GM18951 (cell line): ENCODE data around the gene MAP3K12.

Experiments
- POLR2A ChIP-seq: IDR thresholded peaks from 4 replicates; pipeline ENCODE4 v1.6.1; 2011; ENCODE audit warnings: mild to moderate bottlenecking; ENCODE audit not compliant: insufficient read length, insufficient read depth; ENCODE audit errors: extremely low read depth
- in situ Hi-C: fragments of 300-500 bp; cut with MboI; formaldehyde crosslinking; loops from one replicate; pipeline ENCODE4 v1.12.0; 2022; ENCODE audit warnings: low sequenced_read_pairs, mixed read lengths, inconsistent platforms; ENCODE audit not compliant: unreplicated experiment

Gene MAP3K12, protein sequence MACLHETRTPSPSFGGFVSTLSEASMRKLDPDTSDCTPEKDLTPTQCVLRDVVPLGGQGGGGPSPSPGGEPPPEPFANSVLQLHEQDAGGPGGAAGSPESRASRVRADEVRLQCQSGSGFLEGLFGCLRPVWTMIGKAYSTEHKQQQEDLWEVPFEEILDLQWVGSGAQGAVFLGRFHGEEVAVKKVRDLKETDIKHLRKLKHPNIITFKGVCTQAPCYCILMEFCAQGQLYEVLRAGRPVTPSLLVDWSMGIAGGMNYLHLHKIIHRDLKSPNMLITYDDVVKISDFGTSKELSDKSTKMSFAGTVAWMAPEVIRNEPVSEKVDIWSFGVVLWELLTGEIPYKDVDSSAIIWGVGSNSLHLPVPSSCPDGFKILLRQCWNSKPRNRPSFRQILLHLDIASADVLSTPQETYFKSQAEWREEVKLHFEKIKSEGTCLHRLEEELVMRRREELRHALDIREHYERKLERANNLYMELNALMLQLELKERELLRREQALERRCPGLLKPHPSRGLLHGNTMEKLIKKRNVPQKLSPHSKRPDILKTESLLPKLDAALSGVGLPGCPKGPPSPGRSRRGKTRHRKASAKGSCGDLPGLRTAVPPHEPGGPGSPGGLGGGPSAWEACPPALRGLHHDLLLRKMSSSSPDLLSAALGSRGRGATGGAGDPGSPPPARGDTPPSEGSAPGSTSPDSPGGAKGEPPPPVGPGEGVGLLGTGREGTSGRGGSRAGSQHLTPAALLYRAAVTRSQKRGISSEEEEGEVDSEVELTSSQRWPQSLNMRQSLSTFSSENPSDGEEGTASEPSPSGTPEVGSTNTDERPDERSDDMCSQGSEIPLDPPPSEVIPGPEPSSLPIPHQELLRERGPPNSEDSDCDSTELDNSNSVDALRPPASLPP

DNA sequence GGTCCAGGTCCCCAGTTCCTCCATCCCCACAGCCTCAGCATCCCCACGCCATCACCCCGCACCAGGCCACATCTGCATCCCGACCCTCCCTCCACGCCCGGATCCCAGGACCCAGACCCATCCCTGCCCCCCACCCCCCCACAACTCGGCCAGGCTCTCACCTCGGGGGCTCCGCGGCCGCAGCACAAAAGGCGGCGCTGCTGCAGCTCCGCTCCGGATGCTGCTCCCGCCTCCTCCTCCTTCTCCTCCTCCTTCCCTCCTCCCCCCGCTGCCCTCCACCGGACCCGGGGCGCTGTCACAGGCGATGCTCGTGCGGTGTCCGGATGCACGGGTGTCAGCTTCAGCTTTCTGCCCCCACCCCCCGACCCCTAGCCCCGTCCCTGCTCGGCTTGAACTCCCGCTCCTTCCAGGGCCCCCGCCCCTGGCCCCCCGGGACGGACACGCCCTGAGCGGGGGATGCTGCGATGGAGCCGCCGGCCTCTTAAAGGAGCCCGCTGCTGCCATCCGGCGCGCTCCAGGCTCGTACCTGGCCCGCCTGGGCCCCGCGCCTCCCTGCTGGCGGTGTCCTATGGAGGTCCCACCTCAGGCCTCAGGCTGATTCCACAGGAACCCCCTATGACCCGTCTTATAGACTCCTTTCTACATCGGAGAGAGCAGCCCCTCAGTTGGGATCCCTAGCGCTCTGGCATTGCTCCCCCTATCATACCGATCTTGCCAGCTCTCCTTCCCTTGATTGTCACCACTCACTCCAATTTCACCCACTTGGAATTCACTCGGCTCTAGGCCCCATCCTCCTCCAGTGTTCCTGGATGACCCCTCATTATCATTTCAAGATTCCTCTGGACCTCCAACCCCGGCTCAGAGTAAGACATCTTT lies at the start of gene MAP3K12:
TSS of gene MAP3K12 (minus strand) at position 193 of the 876 bp plus-strand sequence. CDS start 12,067 bp downstream, outside the sequence.
- in situ Hi-C loops: no loop called here
- peak; percentile 55 for TF ChIP-seq POLR2A

DNA sequence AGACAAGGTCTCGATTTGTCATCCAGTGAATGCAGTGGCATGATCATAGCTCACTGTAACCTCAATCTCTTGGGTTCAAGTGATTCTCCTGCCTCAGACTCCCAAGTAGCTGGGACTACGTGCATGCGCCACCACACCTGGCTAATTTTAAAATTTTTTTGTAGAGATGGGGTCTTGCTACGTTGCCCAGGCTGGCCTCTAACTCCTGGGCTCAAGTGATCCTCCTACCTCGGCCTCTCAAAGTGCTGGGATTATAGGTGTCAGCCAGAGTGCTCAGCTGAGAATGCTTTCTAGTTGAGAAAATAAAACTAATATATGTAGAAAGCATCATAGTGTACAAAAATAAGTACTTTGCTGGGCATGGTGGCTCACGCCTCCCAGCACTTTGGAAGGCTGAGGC lies 49.1 kb upstream of the MAP3K12 start:
- in situ Hi-C loops: loop anchor here (5.0 to 10.0 kb wide), 2 partner anchors 129 to 196 kb away; partner anchors contain the start of gene ATP5MC2

DNA sequence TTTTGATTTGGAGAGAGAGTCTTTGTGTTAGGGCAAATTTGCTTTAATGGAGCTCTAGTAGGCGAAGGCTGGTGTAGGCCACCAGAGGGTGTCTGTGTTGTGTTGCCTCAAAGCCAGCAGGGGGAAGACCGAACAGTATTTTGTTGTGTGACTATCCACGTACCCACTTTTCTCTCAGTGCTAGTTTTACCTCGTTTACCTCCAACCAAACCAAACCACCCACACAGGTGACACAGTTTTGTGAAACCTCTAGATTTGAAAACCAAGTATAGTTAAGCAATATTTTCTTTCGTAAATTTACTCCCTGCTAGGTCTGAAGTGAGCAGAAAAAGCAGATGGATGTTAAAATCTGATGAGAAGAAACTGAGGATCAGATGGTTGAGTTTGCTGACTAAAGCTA lies 44.3 kb upstream of the MAP3K12 start:
- in situ Hi-C loops: loop anchor here (10.0 kb wide), 1 partner anchor 201 kb away; no protein-coding TSS in a partner anchor
- TF ChIP-seq POLR2A: no peak

DNA sequence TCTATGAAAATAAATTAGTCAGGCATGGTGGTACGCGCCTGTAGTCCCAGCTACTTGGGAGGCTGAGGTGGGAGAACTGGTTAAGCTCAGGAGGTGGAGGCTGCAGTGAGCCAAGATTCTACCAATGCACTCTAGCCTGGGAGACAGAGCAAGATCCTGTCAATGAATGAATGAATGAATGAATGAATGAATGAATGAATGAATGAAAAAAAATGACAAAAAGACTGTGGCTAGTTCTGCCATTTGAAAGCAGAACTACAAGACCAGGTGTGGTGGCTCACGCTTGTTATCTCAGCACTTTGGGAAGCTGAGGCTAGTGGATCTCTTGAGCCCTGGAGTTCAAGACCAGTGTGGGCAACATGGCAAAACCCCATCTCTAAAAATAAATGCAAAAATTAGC lies 40.3 kb upstream of the MAP3K12 start:
- no peak for TF ChIP-seq POLR2A
- in situ Hi-C loops: no loop called here

DNA sequence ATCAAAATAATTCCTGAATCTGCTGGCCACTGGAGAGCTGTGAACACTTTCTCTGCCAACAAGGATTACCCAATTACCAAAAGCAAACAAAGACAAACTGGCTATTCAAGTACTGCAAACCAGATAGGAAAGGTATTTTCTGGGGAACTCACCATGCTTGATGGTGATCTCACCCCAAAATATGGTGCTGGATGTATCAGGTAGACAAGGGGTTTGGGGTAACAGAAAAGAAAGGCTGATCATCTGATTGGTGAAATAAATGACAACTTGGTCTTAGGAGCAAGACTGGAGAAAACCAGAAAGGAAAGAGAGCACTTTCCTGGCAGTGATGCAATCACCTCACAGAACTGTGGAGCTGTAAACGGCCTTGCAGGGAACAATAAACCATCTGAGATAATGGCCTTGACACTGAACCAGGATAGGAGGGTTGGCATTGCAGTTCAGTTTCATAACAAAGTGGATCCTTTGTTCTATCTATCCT lies 39.0 kb upstream of the MAP3K12 start:
- no peak for TF ChIP-seq POLR2A
- in situ Hi-C loops: no loop called here

DNA sequence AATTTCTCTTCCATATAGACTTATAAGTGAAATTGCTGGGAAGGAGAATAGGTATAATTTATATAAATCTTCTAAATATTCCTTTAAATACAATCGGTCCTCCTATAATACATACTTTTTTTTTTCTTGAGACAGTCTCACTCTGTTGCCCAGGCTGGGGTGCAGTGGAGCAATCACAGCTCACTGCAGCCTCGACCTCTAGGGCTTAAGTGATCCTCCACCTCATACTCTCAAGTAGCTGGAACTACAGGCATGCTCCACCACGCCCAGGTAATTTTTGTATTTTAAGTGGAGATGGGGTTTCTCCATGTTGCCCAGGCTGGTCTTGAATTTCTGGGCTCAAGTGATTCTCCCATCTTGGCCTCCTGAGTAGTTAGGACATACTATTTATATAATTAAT lies 37.7 kb upstream of the MAP3K12 start:
- no peak for TF ChIP-seq POLR2A
- in situ Hi-C loops: no loop called here

DNA sequence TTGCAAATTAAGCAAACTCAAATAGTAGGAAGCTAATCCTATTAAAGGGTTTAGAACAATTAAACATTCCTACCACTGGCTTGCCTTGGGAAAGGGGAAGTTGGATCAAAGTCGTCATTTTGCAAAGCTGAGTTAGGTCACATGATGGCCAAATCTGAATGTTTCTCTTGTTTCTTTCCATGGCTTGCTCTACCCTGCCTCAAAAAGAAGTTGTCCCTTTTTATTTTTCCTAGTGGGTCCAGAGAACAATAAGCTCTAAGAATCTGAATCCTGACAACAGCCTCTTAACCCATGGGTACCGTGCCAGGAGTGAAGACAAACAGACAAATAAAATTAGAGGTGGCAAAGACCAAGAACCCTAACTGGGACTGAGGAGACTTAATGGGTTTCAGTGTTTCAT lies 34.2 kb upstream of the MAP3K12 start:
- in situ Hi-C loops: no loop called here
- TF ChIP-seq POLR2A: no peak

DNA sequence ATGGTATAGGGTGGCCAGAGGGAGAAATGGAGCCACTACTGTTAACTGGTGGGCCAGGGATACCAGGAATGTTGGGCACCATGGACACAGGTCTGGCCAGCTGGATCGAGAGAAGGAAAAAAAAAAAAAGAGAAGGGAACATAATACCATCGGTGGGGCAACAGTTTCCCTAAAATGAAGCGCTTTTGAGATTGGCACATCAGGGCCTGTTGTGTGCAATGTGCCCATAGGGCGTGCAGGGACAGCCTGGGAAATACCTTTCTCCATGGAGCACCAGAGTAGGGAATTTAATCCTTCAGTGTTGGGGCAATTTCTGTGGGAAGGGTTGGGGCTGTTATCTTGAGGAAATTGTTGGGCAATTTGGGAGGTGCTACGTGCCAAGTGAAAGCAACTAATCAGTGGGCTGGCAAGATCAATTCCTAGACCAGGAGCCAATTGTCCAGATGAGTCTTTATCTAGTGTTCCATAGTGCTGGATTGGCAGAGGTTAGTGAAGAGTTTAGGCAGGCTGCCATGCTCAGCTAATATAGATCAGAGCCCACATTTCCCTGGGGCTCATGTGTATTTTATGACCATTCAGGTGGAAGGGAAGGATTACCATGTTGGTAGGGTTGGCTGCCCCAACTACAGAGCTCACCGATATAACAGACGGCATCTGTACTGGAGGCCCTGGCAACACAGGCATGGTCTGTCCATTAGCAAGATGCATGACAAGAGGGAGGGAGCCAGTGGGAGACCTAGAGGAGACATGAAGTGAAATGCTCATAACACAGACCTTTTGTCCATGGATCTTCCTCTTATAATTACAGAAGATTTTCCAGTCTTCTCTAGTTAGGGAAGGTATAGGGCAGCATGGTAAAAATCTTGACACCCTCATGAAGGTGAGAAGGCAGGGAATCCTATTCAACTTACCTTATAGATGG lies 33.5 kb upstream of the MAP3K12 start:
- no peak for TF ChIP-seq POLR2A
- in situ Hi-C loops: no loop called here

DNA sequence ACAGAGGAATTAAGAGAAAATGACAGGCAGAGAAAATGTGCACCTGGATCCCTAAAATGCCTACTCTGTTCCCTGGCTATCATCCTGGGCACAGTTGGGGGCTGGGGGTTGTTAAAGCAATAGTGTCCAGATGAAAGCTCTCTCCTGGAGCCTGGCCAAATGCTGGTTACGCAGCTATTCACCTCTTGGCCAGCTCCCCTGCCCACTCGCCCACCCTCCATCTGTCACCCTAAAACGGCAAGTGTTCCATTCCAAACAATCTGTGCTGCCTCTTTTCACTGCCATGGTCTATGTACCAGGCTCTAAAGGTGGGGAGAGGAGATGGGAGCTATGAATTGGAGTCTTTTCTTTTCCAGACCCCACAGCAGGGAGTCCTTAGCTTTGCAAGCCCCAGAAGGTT lies 32.8 kb upstream of the MAP3K12 start:
- no peak for TF ChIP-seq POLR2A
- in situ Hi-C loops: no loop called here

DNA sequence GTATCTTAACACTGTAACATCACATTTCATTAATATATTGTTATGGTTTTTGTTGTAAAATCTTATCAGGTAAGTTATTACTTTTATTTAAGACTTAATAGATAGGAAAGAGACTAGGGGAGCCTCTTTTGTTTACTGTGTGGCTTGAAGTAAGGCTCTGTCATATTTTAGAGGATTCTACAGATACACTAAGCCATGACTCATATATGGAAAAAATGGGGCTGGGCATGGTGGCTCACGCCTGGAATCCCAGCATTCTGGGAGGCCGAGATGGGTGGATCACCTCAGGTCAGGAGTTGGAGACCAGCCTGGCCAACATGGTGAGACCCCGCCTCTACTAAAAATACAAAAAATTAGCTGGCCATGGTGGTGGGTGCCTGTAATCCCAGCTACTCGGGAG lies 31.7 kb upstream of the MAP3K12 start:
- TF ChIP-seq POLR2A: no peak
- in situ Hi-C loops: no loop called here

DNA sequence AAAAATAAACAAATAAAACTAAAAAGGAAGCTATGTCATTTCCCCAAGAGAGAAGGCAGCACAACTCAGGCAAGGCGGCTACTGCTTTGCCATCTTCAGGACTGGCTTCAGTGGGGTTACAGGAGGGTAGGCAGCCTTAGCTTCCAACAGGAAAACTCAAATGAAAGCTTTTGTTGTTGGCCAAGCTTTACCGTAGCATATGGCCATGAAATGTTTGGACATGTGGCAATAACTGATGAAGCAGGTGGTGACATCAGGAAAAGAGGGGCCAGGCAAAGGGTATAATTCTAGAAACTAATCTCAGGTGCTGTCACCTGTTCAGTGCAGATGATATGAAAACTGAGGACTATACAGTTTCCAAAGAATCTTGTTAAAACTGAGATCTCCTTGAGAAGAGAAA lies 30.8 kb upstream of the MAP3K12 start:
- in situ Hi-C loops: no loop called here
- TF ChIP-seq POLR2A: no peak

DNA sequence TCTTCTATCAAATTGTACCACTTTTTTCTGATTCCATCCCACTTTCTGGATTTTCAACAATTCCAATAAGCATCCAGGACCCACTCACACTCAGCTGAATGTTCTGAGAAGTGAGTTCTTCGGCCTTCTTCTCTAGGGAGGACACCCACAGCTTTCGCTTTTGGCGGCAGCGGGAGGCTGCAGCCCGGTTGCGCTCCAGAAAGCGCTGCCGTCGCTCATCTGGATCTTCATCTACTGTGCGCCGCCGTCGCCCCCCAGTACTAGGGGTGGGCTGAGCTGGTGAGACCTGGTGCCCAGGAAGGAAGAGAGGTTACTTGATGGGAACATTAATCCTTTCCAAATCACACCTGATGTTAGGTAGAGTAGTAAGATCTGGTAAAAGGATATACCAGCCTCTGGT lies 25.2 kb upstream of the MAP3K12 start:
- in situ Hi-C loops: no loop called here
- TF ChIP-seq POLR2A: no peak
